IMR-90 (cell line): Measurements from ENCODE around the gene CACNA1G. TPM values are rescaled to one million over a fixed set of nuclear protein-coding genes. Genes with fewer than 3 reads are reported as not detected.

Experiments
- ATAC-seq: fragments of 200-7000 bp; cut with Tn5 transposase; 2 replicates; pipeline ENCODE4 v1.9.1; 2020; ENCODE audit warnings: low read depth, mild to moderate bottlenecking, moderate library complexity
- BruUV-seq: library from RNA; stranded (reverse); fragments of 400-500 nt; replicated peaks from 2 replicates; lab custom pipeline; 2021; lab: Mats Ljungman, UMichigan
- CTCF ChIA-PET: fragments of 300-600 bp; formaldehyde crosslinking; extraction: SDS; loops from one replicate; lab custom pipeline; 2021; ENCODE audit warnings: antibody characterized with exemption; lab: Yijun Ruan, JAX
- POLR2A ChIA-PET: fragments of 300-600 bp; sonication (Branson Sonifier 250); formaldehyde crosslinking; loops from one replicate; lab custom pipeline; 2022; ENCODE audit warnings: antibody characterized with exemption; ENCODE audit not compliant: unreplicated experiment; lab: Charles Lee
- DNase-seq: peaks from one replicate; pipeline ENCODE4 v3.0.0; 2013
- H2AFZ ChIP-seq: replicated peaks from 2 replicates; pipeline ENCODE3; 2013; ENCODE audit warnings: low read length, mild to moderate bottlenecking; ENCODE audit not compliant: poor library complexity
- H2AK5ac ChIP-seq: 2 replicates; pipeline ENCODE4 v1.6.1; 2013; ENCODE audit warnings: low read depth, low read length, inconsistent platforms
- H2AK9ac ChIP-seq: replicated peaks from 2 replicates; pipeline ENCODE3; 2013; ENCODE audit warnings: mild to moderate bottlenecking, low read depth, low read length, moderate library complexity; ENCODE audit not compliant: poor library complexity
- H2BK120ac ChIP-seq: 2 replicates; pipeline ENCODE4 v1.6.1; 2013; ENCODE audit warnings: low read depth, low read length, inconsistent platforms
- H2BK15ac ChIP-seq: 3 replicates; pipeline ENCODE4 v1.6.1; 2013; ENCODE audit warnings: low read depth, low read length, inconsistent platforms
- H2BK20ac ChIP-seq: 2 replicates; pipeline ENCODE4 v1.6.1; 2013; ENCODE audit warnings: low read depth, mild to moderate bottlenecking, inconsistent platforms, low read length, moderate library complexity
- H2BK5ac ChIP-seq: 2 replicates; pipeline ENCODE4 v1.6.1; 2013; ENCODE audit warnings: mild to moderate bottlenecking, low read depth, low read length, inconsistent platforms; ENCODE audit not compliant: poor library complexity, severe bottlenecking
- H3K14ac ChIP-seq: replicated peaks from 2 replicates; pipeline ENCODE4 v1.6.1; 2013; ENCODE audit warnings: low read depth, low read length, inconsistent platforms
- H3K18ac ChIP-seq: 2 replicates; pipeline ENCODE4 v1.6.1; 2013; ENCODE audit warnings: low read depth, low read length, control low read depth
- H3K23ac ChIP-seq: 2 replicates; pipeline ENCODE4 v1.6.1; 2013; ENCODE audit warnings: low read depth, low read length, inconsistent platforms
- H3K27ac ChIP-seq: 2 replicates; pipeline ENCODE4 v1.5.1; 2013; ENCODE audit warnings: mild to moderate bottlenecking, control low read depth, low read length; ENCODE audit not compliant: insufficient read depth
- H3K27me3 ChIP-seq: 2 replicates; pipeline ENCODE4 v1.6.1; 2013; ENCODE audit warnings: low read length; ENCODE audit not compliant: control insufficient read depth, insufficient read depth
- H3K36me3 ChIP-seq: 2 replicates; pipeline ENCODE4 v1.6.1; 2013; ENCODE audit warnings: low read length, mixed read lengths; ENCODE audit not compliant: control insufficient read depth, insufficient read depth
- H3K4ac ChIP-seq: 2 replicates; pipeline ENCODE4 v1.6.1; 2013; ENCODE audit warnings: low read depth, low read length, inconsistent platforms
- H3K4me1 ChIP-seq: 2 replicates; pipeline ENCODE4 v1.6.1; 2013; ENCODE audit warnings: low read length, mixed read lengths; ENCODE audit not compliant: control insufficient read depth, insufficient read depth
- H3K4me2 ChIP-seq: 2 replicates; pipeline ENCODE4 v1.6.1; 2013; ENCODE audit warnings: low read depth, mild to moderate bottlenecking, control low read depth, low read length, moderate library complexity
- H3K4me3 ChIP-seq: 2 replicates; pipeline ENCODE4 v1.5.1; 2013; ENCODE audit warnings: low read depth, mild to moderate bottlenecking, control low read depth, low read length, moderate library complexity; ENCODE audit not compliant: insufficient read depth
- H3K56ac ChIP-seq: 2 replicates; pipeline ENCODE4 v1.6.1; 2013; ENCODE audit warnings: low read length, inconsistent platforms; ENCODE audit not compliant: insufficient read depth; ENCODE audit errors: extremely low read depth
- H3K79me1 ChIP-seq, 2 experiments: 2 replicates each; pipeline ENCODE4 v1.6.1; 2013; ENCODE audit warnings: low read length in 2 of 2, inconsistent platforms in 1 of 2, low read depth in 1 of 2
- H3K9ac ChIP-seq: 2 replicates; pipeline ENCODE4 v1.6.1; 2013; ENCODE audit warnings: low read depth, low read length, control low read depth
- H3K9me1 ChIP-seq: 2 replicates; pipeline ENCODE4 v1.6.1; 2013; ENCODE audit warnings: low read length, inconsistent platforms; ENCODE audit not compliant: insufficient read depth
- H3K9me3 ChIP-seq: 2 replicates; pipeline ENCODE4 v1.6.1; 2013; ENCODE audit warnings: low read length; ENCODE audit not compliant: control insufficient read depth, insufficient read depth
- H4K20me1 ChIP-seq: 2 replicates; pipeline ENCODE4 v1.6.1; 2013; ENCODE audit warnings: low read length, inconsistent platforms; ENCODE audit not compliant: insufficient read depth
- H4K5ac ChIP-seq: 2 replicates; pipeline ENCODE4 v1.6.1; 2013; ENCODE audit warnings: mild to moderate bottlenecking, low read depth, low read length, control low read depth
- H4K8ac ChIP-seq, 2 experiments: 2 replicates each; pipeline ENCODE4 v1.6.1; 2013; ENCODE audit warnings: low read depth in 2 of 2, low read length in 2 of 2, control low read depth in 1 of 2, inconsistent platforms in 1 of 2
- H4K91ac ChIP-seq: 2 replicates; pipeline ENCODE4 v1.6.1; 2013; ENCODE audit warnings: low read depth, low read length, inconsistent platforms; ENCODE audit not compliant: insufficient read depth
- BHLHE40 ChIP-seq: fragments of 150-350 bp; IDR thresholded peaks from 2 replicates; pipeline ENCODE4 v1.6.1; 2016; ENCODE audit warnings: mild to moderate bottlenecking, low read depth, low read length
- CEBPB ChIP-seq: IDR thresholded peaks from 2 replicates; pipeline ENCODE4 v1.6.1; 2012; ENCODE audit warnings: low read depth, low read length, improper control_type of control experiment
- CHD1 ChIP-seq: IDR thresholded peaks from 2 replicates; pipeline ENCODE4 v1.6.1; 2012; ENCODE audit warnings: low read depth, low read length, improper control_type of control experiment
- FOS ChIP-seq: fragments of 150-350 bp; IDR thresholded peaks from 2 replicates; pipeline ENCODE4 v1.6.1; 2016; ENCODE audit warnings: low read depth, low read length
- MAFK ChIP-seq: IDR thresholded peaks from 2 replicates; pipeline ENCODE4 v1.6.1; 2012; ENCODE audit warnings: low read depth, low read length, improper control_type of control experiment
- MAZ ChIP-seq: IDR thresholded peaks from 2 replicates; pipeline ENCODE4 v1.6.1; 2012; ENCODE audit warnings: low read depth, mild to moderate bottlenecking, low read length, improper control_type of control experiment, moderate library complexity, borderline replicate concordance
- MXI1 ChIP-seq: IDR thresholded peaks from 2 replicates; pipeline ENCODE4 v1.6.1; 2012; ENCODE audit warnings: low read depth, mild to moderate bottlenecking, low read length, moderate library complexity, borderline replicate concordance
- NFE2L2 ChIP-seq: fragments of 150-350 bp; IDR thresholded peaks from 2 replicates; pipeline ENCODE4 v1.6.1; 2016; ENCODE audit warnings: low read depth, mild to moderate bottlenecking, low read length
- POLR2A ChIP-seq: IDR thresholded peaks from 2 replicates; pipeline ENCODE4 v1.6.1; 2012; ENCODE audit warnings: mild to moderate bottlenecking, low read depth, low read length
- RAD21 ChIP-seq: IDR thresholded peaks from 2 replicates; pipeline ENCODE4 v1.6.1; 2012; ENCODE audit warnings: low read length, improper control_type of control experiment
- RCOR1 ChIP-seq: IDR thresholded peaks from 2 replicates; pipeline ENCODE4 v1.6.1; 2012; ENCODE audit warnings: mild to moderate bottlenecking, low read length, improper control_type of control experiment; ENCODE audit not compliant: insufficient replicate concordance
- RFX5 ChIP-seq: IDR thresholded peaks from 2 replicates; pipeline ENCODE4 v1.8.0; 2012; ENCODE audit warnings: low read depth, mild to moderate bottlenecking, low read length, moderate library complexity
- USF2 ChIP-seq: fragments of 150-350 bp; IDR thresholded peaks from 2 replicates; pipeline ENCODE4 v1.6.1; 2017; ENCODE audit warnings: mild to moderate bottlenecking, antibody characterized with exemption, low read length, low read depth
- WGBS, 2 experiments: methylation state at CpG; one replicate each; pipeline versions ENCODE4 v1.1.5 to v1.1.7; 2013; ENCODE audit warnings: missing lambda C conversion rate in 2 of 2; ENCODE audit not compliant: insufficient read length in 1 of 2; ENCODE audit errors: extremely low coverage in 2 of 2; 5-methylcytosine and 5-hydroxymethylcytosine counted together
- dilution Hi-C: fragments of 300-500 bp; cut with HindIII; formaldehyde crosslinking; loops from one replicate; pipeline ENCODE4 v1.14.3; 2018; ENCODE audit warnings: low sequenced_read_pairs; ENCODE audit not compliant: unreplicated experiment
- in situ Hi-C: fragments of 300-500 bp; cut with MboI; formaldehyde crosslinking; loops from 3 replicates; pipeline ENCODE4 v1.14.3; 2019; ENCODE audit warnings: low sequenced_read_pairs, inconsistent platforms, mixed read lengths
- intact Hi-C: fragments of 100-400 bp; cut with micrococcal nuclease; formaldehyde crosslinking; loops from 2 replicates; pipeline ENCODE4 v1.10.0; 2022
- polyA plus RNA-seq, 3 experiments: library from polyadenylated mRNA; depleted of rRNA; stranded (reverse); fragments of >200 nt; gene quantifications; 2 replicates each; pipeline ENCODE4 v1.2.3, GENCODE V29; 2012; ENCODE audit warnings: low replicate concordance in 1 of 3
- total RNA-seq: library from RNA; depleted of rRNA; stranded (reverse); fragments of >200 nt; gene quantifications from 2 replicates; pipeline ENCODE4 v1.2.3, GENCODE V29; 2012
- TF ChIP-seq, protein P1 (sequence below): fragments of 150-350 bp; IDR thresholded peaks from 2 replicates; pipeline ENCODE4 v1.6.1; 2016; ENCODE audit warnings: low read depth, mild to moderate bottlenecking, low read length, moderate library complexity, borderline replicate concordance

Gene CACNA1G
- total and polyA plus RNA-seq, 2 of the 4 experiments (the other 2 are of a cell fraction) = under 0.01 to 0.03 TPM

GRCh38 chr17:50605429-50605828 lies 44.9 kb downstream of the CACNA1G start:
- no CpG with 5 or more reads among the region's 10 CpGs for WGBS, 2 experiments
- CTCF ChIA-PET = no interaction called here
- Histone ChIP-seq H3K14ac (no peak overlapping the region), H3K23ac (no peak overlapping the region), H3K4ac (no peak overlapping the region), H4K5ac (no peak overlapping the region), H3K4me2 (no peak overlapping the region), H3K9me3 (no peaks in the 10 kb centered on the region), H3K9me1 (no peaks in the 10 kb centered on the region), H3K4me1 (peaks cover 8% of the 10 kb centered on the region; the same call in 1 of the 2 replicates), H3K4me3 (no peak overlapping the region), H2BK20ac (no peak overlapping the region), H2AK5ac (no peak overlapping the region), H3K27me3 (peaks cover 69% of the 10 kb centered on the region), H3K36me3 (no peaks in the 10 kb centered on the region), H3K79me1 (no peaks in the 10 kb centered on the region), H4K20me1 (no peaks in the 10 kb centered on the region), H3K18ac (no peak overlapping the region), H2BK5ac (no peak overlapping the region), H4K8ac (no peak overlapping the region), H2BK120ac (no peak overlapping the region), H2AFZ (no peak overlapping the region), H3K56ac (no peak overlapping the region), H4K91ac (no peak overlapping the region), H3K9ac (no peak overlapping the region), H2BK15ac (no peak overlapping the region), H2AK9ac (no peak overlapping the region), H3K27ac (no peak overlapping the region)
- in situ Hi-C loops (no loop called here), dilution Hi-C loops (no loop called here), intact Hi-C loops (no loop called here)
- no TSS peak for BruUV-seq
- TF ChIP-seq MAZ (no peak), RAD21 (no peak), CHD1 (no peak), CEBPB (no peak), RCOR1 (no peak), NFE2L2 (no peak), MAFK (no peak), USF2 (no peak), FOS (no peak), MXI1 (no peak), BHLHE40 (no peak), POLR2A (no peak), RFX5 (no peak)
- TF ChIP-seq, protein P1, sequence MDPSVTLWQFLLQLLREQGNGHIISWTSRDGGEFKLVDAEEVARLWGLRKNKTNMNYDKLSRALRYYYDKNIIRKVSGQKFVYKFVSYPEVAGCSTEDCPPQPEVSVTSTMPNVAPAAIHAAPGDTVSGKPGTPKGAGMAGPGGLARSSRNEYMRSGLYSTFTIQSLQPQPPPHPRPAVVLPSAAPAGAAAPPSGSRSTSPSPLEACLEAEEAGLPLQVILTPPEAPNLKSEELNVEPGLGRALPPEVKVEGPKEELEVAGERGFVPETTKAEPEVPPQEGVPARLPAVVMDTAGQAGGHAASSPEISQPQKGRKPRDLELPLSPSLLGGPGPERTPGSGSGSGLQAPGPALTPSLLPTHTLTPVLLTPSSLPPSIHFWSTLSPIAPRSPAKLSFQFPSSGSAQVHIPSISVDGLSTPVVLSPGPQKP = no peak
- DNase-seq = no peak
- POLR2A ChIA-PET = no interaction called here
- no peak for ATAC-seq
